SJCRH30 (cell line): Measurements from ENCODE around the gene APLP2. TPM values are rescaled to one million over a fixed set of nuclear protein-coding genes. Genes with fewer than 3 reads are reported as not detected.
"Not testable (repeated sequence)": the region's sequence is repeated elsewhere in the genome, so short reads cannot be mapped to it uniquely, and the experiment has no call there.

ENCODE experiments used
- DNase-seq, 2 experiments: peaks; one replicate each; pipeline ENCODE4 v3.0.0-alpha.2; 2015 to 2020
- H3K27ac ChIP-seq: fragments of 250-450 bp; sonication (Bioruptor Pico); 2 replicates; pipeline ENCODE4 v1.5.1; 2020; ENCODE audit warnings: mild to moderate bottlenecking, moderate library complexity
- H3K27me3 ChIP-seq: fragments of 250-450 bp; sonication (Bioruptor Pico); 2 replicates; pipeline ENCODE4 v1.5.1; 2020; ENCODE audit warnings: mild to moderate bottlenecking, moderate library complexity
- H3K36me3 ChIP-seq: fragments of 250-450 bp; sonication (Bioruptor Pico); 2 replicates; pipeline ENCODE4 v1.5.1; 2020; ENCODE audit warnings: mild to moderate bottlenecking, moderate library complexity
- H3K4me1 ChIP-seq: fragments of 250-450 bp; sonication (Bioruptor Pico); 2 replicates; pipeline ENCODE4 v1.5.1; 2020; ENCODE audit warnings: mild to moderate bottlenecking, moderate library complexity
- H3K4me3 ChIP-seq: fragments of 250-450 bp; sonication (Bioruptor Pico); 2 replicates; pipeline ENCODE4 v1.5.1; 2020; ENCODE audit warnings: mild to moderate bottlenecking, moderate library complexity
- H3K9me3 ChIP-seq: fragments of 250-450 bp; sonication (Bioruptor Pico); replicated peaks from 2 replicates; pipeline ENCODE4 v1.5.1; 2020; ENCODE audit warnings: mild to moderate bottlenecking, moderate library complexity
- total RNA-seq: library from RNA; depleted of rRNA; stranded (reverse); fragments of >200 nt; shearing (Covaris generic); gene quantifications from 2 replicates; pipeline ENCODE4 v1.2.3, GENCODE V29; 2014

APLP2 gene
- total RNA-seq, 1 experiment from 2014 or later: 83.1 TPM

DNA sequence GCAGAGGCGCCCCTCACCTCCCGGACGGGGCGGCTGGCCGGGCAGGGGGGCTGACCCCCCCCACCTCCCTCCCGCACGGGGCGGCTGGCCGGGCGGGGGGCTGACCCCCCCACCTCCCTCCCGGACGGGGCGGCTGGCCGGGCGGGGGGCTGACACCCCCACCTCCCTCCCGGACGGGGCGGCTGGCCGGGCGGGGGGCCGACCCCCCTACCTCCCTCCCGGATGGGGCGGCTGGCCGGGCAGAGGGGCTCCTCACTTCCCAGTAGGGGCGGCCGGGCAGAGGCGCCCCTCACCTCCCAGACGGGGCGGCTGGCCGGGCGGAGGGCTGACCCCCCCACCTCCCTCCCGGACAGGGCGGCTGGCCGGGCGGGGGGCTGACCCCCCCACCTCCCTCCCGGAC, 21.5 kb downstream of the APLP2 start:
- H3K36me3 ChIP-seq, H3K4me3 ChIP-seq, DNase-seq, H3K27me3 ChIP-seq, H3K9me3 ChIP-seq, H3K27ac ChIP-seq, H3K4me1 ChIP-seq: not testable (repeated sequence)

DNA sequence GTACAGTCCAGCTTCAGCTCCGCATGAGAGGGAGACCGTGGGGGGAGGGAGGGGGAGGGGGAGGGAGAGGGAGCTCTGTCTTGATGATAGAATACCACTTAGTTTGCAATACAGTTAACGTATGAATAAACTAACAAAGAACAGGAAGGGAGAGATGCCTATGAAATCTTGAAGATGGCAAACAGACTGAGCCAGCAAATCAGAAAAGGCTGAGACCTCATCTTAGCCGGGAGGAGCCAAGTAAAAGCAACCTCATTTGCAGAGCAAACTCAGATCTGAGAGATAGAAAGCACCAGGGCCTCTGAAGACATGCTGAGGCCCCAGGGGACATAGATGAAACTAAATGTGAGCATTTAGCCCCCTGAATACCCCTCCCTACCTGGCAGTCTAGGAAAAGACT, 23.0 kb downstream of the APLP2 start:
- H3K4me1 ChIP-seq: peaks cover 4% of the 10 kb centered on the region; the same call in 1 of the 2 replicates

DNA sequence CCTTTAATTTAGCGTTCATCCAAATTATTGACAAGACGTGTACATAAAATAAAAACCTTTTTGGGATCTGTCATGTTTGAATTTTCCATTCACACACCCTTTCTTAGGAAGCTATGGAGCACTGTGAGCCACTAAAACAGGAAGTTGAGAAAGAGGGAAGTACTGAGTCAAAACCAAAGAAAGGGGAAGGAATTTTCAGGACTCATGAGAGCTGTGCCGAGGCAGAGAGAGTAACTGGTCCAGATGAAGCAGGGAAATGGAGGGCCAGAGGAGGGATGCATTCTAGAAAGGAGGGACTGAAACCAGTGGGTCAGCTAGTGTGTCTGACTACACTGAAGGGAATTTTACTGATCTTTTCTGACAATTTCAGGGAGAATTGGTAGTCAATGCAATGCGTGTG, 24.9 kb downstream of the APLP2 start:
- H3K27ac ChIP-seq: no peak overlapping the region
- no peak for DNase-seq
- H3K4me1 ChIP-seq: no peaks in the 10 kb centered on the region
- no peaks in the 10 kb centered on the region for H3K27me3 ChIP-seq
- no peak overlapping the region for H3K4me3 ChIP-seq
- H3K9me3 ChIP-seq: no peaks in the 10 kb centered on the region
- H3K36me3 ChIP-seq: no peaks in the 10 kb centered on the region

More for the DNA sequence above, 23.0 kb downstream of the APLP2 start:
- no peaks in the 10 kb centered on the region for H3K9me3 ChIP-seq
- H3K27ac ChIP-seq: no peak overlapping the region
- H3K36me3 ChIP-seq: no peaks in the 10 kb centered on the region
- H3K27me3 ChIP-seq: no peaks in the 10 kb centered on the region
- H3K4me3 ChIP-seq: no peak overlapping the region
- no peak for DNase-seq

DNA sequence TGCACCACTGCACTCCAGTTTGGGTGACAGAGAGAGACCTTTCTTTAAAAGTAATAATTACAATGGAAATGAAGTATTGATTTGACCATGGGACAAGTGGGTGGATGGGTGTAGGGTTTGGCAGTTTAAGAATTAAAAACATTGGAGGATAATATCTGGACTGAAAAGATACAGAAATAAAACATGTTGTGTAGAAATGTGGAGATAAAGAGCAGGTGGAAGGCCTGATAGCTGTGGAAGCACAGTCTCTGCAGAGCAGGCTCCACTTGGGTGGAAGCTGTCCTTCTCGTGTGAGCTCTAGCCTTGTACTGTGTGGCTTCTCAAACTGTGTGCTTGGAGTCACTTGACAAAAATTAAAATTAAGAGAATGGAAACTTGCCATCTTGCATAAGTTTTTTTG, 25.6 kb downstream of the APLP2 start:
- H3K9me3 ChIP-seq: no peaks in the 10 kb centered on the region
- DNase-seq: no peak
- no peak overlapping the region for H3K27ac ChIP-seq
- H3K36me3 ChIP-seq: no peaks in the 10 kb centered on the region
- no peaks in the 10 kb centered on the region for H3K4me1 ChIP-seq
- H3K27me3 ChIP-seq: no peaks in the 10 kb centered on the region
- H3K4me3 ChIP-seq: no peak overlapping the region

DNA sequence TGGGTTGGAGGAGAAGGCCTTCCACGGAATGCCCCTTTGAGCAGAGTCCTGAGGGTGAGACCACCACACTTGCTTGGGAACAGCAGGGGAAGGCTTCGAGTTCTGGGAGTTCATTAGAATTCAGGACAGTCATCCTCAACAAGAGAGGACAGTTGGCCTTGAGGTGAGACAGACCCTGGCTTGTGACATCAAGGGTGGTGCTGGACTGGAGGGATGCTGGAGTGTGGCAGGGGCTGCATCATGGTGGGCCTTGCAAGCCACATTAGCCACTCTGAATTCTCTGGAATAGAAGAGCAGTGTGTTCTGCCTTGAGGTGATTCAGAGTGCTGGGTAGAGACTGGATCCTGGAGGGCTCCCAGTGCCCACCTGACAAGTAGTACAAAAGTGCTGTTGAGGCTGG, 26.3 kb downstream of the APLP2 start:
- no peaks in the 10 kb centered on the region for H3K4me1 ChIP-seq

DNA sequence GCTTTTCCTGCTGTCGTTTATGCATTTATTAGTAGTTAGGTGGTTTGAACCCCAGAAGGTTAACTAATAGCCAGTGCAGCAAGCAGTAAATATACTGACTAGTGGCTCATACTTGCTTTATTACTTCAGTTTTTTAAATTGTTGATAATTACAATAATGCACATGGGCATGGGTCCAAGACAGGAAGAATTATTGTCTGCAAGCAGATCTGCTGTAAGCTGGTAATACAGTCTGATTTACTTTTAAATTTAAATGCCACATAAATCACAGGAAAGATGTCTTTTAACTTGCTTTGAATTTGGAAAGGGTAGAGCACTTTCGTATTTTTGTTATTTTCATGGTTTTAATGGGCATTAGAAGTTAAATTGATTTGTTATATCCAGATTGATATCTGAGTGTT, 27.1 kb downstream of the APLP2 start:
- Histone ChIP-seq H3K9me3 (no peaks in the 10 kb centered on the region), H3K27me3 (no peaks in the 10 kb centered on the region), H3K27ac (no peak overlapping the region), H3K4me1 (no peaks in the 10 kb centered on the region), H3K4me3 (no peak overlapping the region), H3K36me3 (no peaks in the 10 kb centered on the region)
- DNase-seq: no peak

More for the DNA sequence above, 26.3 kb downstream of the APLP2 start:
- no peak for DNase-seq
- no peaks in the 10 kb centered on the region for H3K9me3 ChIP-seq
- H3K27me3 ChIP-seq: no peaks in the 10 kb centered on the region
- no peak overlapping the region for H3K27ac ChIP-seq
- H3K4me3 ChIP-seq: no peak overlapping the region
- H3K36me3 ChIP-seq: no peaks in the 10 kb centered on the region

DNA sequence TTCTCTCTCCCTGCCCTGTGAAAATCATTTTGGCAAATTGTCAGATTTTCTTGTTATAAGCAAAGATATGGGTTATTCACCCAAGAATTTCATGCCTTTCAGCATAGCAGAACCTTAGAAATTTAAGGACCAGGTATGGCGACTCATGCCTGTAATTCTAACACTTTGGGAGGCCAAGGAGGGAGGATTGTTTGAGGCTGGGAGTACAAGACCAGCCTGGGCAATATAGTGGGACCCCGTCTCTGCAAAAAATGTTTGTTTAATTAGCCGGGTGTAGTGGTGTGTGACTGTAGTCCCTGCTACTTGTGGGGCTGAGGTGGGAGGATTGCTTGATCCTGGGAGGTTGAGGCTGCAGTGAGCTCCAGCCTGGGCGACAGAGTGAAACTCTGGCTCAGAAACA, 27.6 kb downstream of the APLP2 start:
- Histone ChIP-seq H3K4me3 (no peak overlapping the region), H3K27ac (no peak overlapping the region), H3K9me3 (no peaks in the 10 kb centered on the region), H3K36me3 (no peaks in the 10 kb centered on the region), H3K4me1 (peaks cover 1% of the 10 kb centered on the region; the same call in 1 of the 2 replicates), H3K27me3 (no peaks in the 10 kb centered on the region)
- DNase-seq: no peak

DNA sequence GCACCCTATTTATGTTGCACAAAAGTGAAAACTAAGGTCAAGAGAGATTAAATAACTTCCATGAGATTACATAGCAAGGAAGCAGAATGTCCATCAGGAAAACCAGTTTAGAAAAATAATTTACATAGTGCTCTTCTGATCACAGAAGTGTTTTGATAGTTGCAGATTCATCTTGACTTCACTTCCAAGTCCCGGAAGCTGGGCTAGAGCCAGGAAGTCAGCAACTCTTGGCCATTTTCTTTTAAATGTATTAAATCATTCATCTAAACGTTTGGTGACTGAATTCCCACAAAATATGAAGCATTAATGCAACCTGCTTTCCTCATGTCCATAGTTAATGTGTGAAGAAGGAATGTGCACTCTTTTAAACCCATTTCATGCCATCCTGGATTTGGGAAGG, 29.7 kb downstream of the APLP2 start:
- no peak for DNase-seq
- Histone ChIP-seq H3K36me3 (no peaks in the 10 kb centered on the region), H3K9me3 (no peaks in the 10 kb centered on the region), H3K27ac (no peak overlapping the region), H3K4me1 (peaks cover 10% of the 10 kb centered on the region), H3K27me3 (no peaks in the 10 kb centered on the region), H3K4me3 (no peak overlapping the region)

DNA sequence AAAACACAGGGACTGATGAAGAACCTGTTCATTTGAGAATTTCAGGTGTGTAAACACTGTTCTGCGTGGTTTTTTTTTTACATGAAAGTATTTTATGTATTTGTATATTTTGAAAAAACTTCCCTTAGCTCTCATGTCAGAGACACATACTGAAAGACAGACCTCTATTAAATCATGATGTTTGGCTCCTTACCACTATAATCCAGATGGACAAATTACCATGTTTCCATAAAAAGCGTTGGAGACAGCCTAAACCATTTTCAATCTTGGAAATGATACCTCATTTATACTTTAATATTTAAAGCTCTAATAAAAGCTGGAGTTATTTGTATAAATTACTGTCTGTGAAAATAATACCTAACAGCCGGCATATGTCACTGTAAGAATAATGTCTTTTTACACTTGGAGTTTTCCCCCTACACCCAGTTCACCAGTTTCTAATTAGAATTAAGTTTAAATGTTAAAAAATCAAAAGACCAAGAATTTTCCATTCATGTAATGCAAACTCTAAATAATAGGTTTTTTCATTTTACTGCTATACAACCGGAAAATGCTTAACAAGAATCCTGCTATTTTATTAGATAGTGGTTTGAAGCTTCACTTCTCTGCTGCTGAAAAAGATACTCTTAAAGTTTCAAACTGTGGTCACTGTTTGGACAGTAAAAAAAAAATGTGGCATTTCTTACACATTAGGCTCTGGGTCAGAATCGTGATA, 30.8 kb downstream of the APLP2 start:
- Histone ChIP-seq H3K4me3 (no peak overlapping the region), H3K27me3 (no peaks in the 10 kb centered on the region), H3K9me3 (no peaks in the 10 kb centered on the region), H3K4me1 (peaks cover 10% of the 10 kb centered on the region), H3K36me3 (no peaks in the 10 kb centered on the region), H3K27ac (no peak overlapping the region)
- no peak for DNase-seq

DNA sequence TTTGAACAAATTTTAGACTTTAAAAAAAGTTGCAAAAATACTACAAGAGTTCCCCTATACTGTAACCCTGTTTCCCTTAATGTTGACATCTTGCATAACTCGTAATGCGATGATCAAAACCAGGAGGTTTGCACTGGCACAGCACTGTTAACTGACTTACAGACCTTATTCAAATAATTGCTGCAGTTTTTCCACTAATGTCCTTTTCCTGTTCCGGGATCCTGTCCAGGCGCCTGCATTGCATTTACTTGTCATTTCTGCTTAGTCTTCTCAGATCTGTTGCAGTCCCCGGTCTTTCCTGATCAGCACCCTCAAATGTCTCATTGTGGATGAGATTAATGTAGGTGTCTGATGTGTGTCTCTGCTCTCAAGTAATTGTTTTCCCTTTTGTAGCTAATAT, 32.0 kb downstream of the APLP2 start:
- H3K9me3 ChIP-seq: no peaks in the 10 kb centered on the region
- no peak overlapping the region for H3K4me3 ChIP-seq
- H3K27me3 ChIP-seq: no peaks in the 10 kb centered on the region
- DNase-seq: no peak
- H3K36me3 ChIP-seq: no peaks in the 10 kb centered on the region
- no peak overlapping the region for H3K27ac ChIP-seq
- peaks cover 10% of the 10 kb centered on the region for H3K4me1 ChIP-seq

DNA sequence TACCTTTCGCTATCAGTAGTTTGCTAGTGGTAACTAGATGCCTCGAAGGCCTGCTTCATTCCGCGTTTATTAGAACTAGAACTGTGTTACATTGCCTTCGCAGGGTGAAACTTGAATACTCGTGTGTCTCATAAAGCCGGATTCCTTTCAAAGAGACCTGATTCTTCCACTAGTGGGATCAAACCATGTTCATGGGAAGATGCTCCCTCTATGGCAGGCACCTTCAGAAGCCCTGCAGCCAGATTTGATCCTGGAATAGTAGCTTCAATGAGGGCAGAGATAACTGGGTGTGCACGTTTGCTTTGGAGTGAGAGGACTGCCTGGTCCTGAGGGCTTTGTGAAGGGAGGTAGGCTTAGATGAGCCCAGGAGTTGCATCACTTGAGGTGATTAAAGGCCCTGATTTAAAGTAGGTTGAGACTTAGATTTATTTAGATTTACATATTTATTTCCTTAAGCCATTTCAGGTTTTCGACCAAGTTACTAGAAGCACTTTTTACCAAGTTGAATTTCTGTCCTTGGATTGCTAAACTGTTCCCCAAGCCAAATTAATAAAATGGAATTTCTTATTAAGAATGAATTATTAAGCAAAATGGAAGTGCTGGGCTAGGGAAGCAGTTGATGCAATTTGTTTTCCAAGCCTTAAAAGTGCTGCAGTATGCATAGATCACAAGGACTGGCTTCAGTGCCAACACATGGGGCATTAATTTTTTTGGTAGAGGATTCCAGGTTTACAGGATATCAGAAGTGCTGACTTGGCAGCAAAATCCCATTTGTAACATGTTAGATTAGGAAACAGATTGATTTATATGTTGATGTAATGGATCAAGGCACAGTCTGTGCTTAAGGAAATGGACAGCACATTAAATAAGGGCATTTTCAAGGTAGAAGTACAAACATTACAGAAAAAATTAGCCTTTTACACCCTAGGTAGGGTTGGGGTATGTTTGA, 32.9 kb downstream of the APLP2 start:
- Histone ChIP-seq H3K36me3 (no peaks in the 10 kb centered on the region), H3K4me3 (no peak overlapping the region), H3K4me1 (peaks cover 10% of the 10 kb centered on the region), H3K27me3 (no peaks in the 10 kb centered on the region), H3K27ac (no peak overlapping the region), H3K9me3 (no peaks in the 10 kb centered on the region)
- DNase-seq: no peak

DNA sequence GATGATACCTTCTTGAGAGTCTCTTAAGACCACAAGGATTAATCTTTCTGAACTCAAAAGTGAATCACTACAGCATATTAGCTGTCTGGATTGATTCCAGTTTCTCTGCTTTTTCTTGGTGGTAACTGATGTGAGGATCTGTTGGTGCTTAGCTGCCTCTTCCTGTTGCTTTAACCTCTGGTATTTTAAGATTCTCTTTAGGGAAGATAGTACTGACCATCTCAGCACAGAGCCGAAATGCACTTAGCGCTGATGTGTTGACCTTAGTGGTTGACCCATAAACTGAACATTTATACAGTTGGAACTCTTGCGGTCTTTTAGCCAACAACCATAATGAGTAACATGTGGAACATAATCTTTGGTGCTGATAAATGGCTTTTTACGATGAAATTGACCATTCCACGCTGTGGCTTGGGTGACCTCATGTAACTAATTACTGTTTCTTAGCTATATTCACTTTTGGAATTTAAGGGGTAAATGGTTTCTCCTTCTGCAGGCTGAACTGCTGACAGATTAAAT, 33.7 kb downstream of the APLP2 start:
- peak; percentile 18 to 61 for DNase-seq
- no peaks in the 10 kb centered on the region for H3K36me3 ChIP-seq
- no peaks in the 10 kb centered on the region for H3K27me3 ChIP-seq
- H3K4me3 ChIP-seq: no peak overlapping the region
- no peaks in the 10 kb centered on the region for H3K9me3 ChIP-seq
- no peak overlapping the region for H3K27ac ChIP-seq
- H3K4me1 ChIP-seq: peaks cover 10% of the 10 kb centered on the region

DNA sequence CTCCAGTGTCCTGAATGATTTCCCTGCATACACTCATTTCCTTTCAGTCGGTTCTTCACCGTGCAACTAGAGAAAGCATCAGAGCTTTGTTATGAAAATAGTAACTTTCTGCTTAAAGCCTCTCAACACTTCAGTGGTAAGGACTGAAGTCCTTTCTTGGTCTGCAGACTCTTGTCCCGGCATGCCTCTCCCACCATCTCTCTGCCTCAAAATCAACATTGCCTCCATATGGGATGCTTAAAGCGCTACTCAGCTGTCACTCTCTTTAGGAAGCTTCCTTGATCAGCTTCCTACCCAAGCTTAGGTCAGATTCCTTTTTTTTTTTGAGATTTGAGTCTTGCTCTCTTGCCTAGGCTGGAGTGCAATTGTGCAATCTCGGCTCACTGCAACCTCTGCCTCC, 36.7 kb downstream of the APLP2 start:
- H3K4me1 ChIP-seq: peaks cover 10% of the 10 kb centered on the region
- no peaks in the 10 kb centered on the region for H3K9me3 ChIP-seq
- no peak overlapping the region for H3K4me3 ChIP-seq
- no peak for DNase-seq
- no peaks in the 10 kb centered on the region for H3K27me3 ChIP-seq
- no peaks in the 10 kb centered on the region for H3K36me3 ChIP-seq
- H3K27ac ChIP-seq: no peak overlapping the region

DNA sequence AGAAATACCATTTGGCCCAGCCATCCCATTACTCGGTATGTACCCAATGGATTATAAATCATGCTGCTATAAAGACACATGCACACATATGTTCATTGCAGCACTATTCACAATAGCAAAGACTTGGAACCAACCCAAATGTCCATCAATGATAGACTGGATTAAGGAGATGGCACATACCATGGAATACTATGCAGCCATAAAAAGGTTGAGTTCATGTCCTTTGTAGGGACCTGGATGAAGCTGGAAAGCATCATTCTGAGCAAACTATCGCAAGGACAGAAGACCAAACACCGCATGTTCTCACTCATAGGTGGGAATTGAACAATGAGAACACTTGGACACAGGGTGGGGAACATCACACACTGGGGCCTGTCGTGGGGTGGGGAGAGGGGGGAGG, 39.0 kb downstream of the APLP2 start:
- DNase-seq, H3K4me1 ChIP-seq, H3K36me3 ChIP-seq, H3K27me3 ChIP-seq, H3K9me3 ChIP-seq, H3K27ac ChIP-seq, H3K4me3 ChIP-seq: not testable (repeated sequence)

DNA sequence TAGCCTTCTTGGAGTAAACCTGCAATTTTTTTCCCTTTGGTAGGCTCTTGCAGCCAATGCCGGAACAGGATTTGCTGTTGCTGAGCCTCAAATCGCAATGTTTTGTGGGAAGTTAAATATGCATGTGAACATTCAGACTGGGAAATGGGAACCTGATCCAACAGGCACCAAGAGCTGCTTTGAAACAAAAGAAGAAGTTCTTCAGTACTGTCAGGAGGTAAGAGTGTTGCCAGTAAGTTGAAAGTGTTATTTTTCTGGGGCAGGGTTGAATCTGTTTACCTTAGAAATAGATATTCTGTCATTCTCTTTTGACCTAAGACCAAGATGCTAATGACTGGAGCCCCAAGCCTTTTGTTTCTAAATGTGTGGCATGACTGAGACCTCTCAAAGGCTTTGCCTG, 39.7 kb downstream of the APLP2 start:
- H3K4me3 ChIP-seq: no peak overlapping the region
- H3K27ac ChIP-seq: no peak overlapping the region
- H3K36me3 ChIP-seq: no peaks in the 10 kb centered on the region
- H3K27me3 ChIP-seq: no peaks in the 10 kb centered on the region
- no peak for DNase-seq
- no peaks in the 10 kb centered on the region for H3K9me3 ChIP-seq
- H3K4me1 ChIP-seq: no peaks in the 10 kb centered on the region
